Suprapubic skin (tissue), 4 donors: Measurements from ENCODE around the gene CTNNA3. TPM values are rescaled to one million over a fixed set of nuclear protein-coding genes. Genes with fewer than 3 reads are reported as not detected.

ENCODE experiments used
- DNase-seq, 2 donors: peaks; one replicate each; pipeline ENCODE4 v3.0.0-alpha.2; 2019; ENCODE audit warnings: low spot score in 2 of 2
- H3K27ac ChIP-seq: fragments of 200-600 bp; sonication (generic); one replicate; pipeline ENCODE4 v1.5.1; 2019
- H3K27me3 ChIP-seq: fragments of 200-600 bp; sonication (generic); one replicate; pipeline ENCODE4 v1.5.1; 2019
- H3K36me3 ChIP-seq: fragments of 200-600 bp; sonication (generic); one replicate; pipeline ENCODE4 v1.5.1; 2019
- H3K4me1 ChIP-seq: fragments of 200-600 bp; sonication (generic); one replicate; pipeline ENCODE4 v1.5.1; 2019
- H3K4me3 ChIP-seq: fragments of 200-600 bp; sonication (generic); one replicate; pipeline ENCODE4 v1.5.1; 2019; ENCODE audit warnings: mild to moderate bottlenecking
- H3K9me3 ChIP-seq: fragments of 200-600 bp; sonication (generic); one replicate; pipeline ENCODE4 v1.5.1; 2019
- EP300 ChIP-seq: sonication (generic); formaldehyde crosslinking; IDR thresholded peaks from one replicate; pipeline ENCODE4 v1.6.1; 2017; ENCODE audit warnings: antibody characterized with exemption
- POLR2A ChIP-seq, 2 donors: fragments of 450-650 bp; IDR thresholded peaks; one replicate each; pipeline ENCODE4 v1.6.1; 2017; ENCODE audit warnings: antibody characterized with exemption in 2 of 2, mild to moderate bottlenecking in 2 of 2, moderate library complexity in 2 of 2
- POLR2AphosphoS5 ChIP-seq, 3 donors: sonication (generic); formaldehyde crosslinking; IDR thresholded peaks; one replicate each; pipeline ENCODE4 v1.6.1; 2017; ENCODE audit warnings: antibody characterized with exemption in 3 of 3
- WGBS: methylation state at CpG from one replicate; pipeline ENCODE4 v1.1.5; 2018; 5-methylcytosine and 5-hydroxymethylcytosine counted together
- total RNA-seq, 4 donors: library from RNA; depleted of rRNA; stranded (reverse); fragments of >200 nt; gene quantifications; one replicate each; pipeline ENCODE4 v1.1.0, GENCODE V29; 2016
- TF ChIP-seq, protein P1 (sequence below), 2 donors: fragments of 200-600 bp in 1 of 2; fragments of 450-650 bp in 1 of 2; sonication (generic) in 1 of 2; IDR thresholded peaks; one replicate each; pipeline ENCODE4 v1.5.1; 2016 to 2019; ENCODE audit warnings: antibody characterized with exemption in 2 of 2, mild to moderate bottlenecking in 1 of 2, moderate library complexity in 1 of 2

Gene CTNNA3
- total RNA-seq, 4 donors from 2014 or later, result 0.08 to 0.29 (median 0.21) TPM

DNA sequence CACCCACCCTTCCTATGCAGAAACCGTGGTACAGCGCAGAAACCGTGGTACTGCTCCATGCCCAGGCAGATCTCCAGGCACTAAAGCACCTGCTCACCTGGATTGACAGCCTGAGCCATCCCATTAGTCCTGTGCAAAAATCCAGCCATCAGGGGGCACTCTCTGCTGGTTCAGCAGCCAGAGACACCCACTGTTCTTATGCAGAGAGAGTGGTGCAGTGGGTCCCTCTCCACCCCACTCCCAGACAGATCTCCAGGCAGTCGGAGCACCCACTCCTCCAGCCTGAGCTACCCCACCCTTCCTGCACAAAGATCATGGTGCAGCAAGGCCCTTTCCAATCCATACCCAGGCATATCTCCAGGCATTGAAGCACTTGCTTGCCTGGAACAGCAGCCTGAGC is 219.8 kb downstream of the CTNNA3 start:
- H3K36me3 ChIP-seq, result no peaks in the 10 kb centered on the region
- no peak overlapping the region for H3K4me3 ChIP-seq
- WGBS, result 96% methylated on average over 3 of the region's 4 CpGs
- no peaks in the 10 kb centered on the region for H3K4me1 ChIP-seq
- H3K9me3 ChIP-seq, result peaks cover 27% of the 10 kb centered on the region
- no peaks in the 10 kb centered on the region for H3K27me3 ChIP-seq
- H3K27ac ChIP-seq, result no peak overlapping the region
- TF ChIP-seq, protein P1, sequence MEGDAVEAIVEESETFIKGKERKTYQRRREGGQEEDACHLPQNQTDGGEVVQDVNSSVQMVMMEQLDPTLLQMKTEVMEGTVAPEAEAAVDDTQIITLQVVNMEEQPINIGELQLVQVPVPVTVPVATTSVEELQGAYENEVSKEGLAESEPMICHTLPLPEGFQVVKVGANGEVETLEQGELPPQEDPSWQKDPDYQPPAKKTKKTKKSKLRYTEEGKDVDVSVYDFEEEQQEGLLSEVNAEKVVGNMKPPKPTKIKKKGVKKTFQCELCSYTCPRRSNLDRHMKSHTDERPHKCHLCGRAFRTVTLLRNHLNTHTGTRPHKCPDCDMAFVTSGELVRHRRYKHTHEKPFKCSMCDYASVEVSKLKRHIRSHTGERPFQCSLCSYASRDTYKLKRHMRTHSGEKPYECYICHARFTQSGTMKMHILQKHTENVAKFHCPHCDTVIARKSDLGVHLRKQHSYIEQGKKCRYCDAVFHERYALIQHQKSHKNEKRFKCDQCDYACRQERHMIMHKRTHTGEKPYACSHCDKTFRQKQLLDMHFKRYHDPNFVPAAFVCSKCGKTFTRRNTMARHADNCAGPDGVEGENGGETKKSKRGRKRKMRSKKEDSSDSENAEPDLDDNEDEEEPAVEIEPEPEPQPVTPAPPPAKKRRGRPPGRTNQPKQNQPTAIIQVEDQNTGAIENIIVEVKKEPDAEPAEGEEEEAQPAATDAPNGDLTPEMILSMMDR (IDR thresholded peaks at IDR 0.05), result no peak
- TF ChIP-seq POLR2A (IDR thresholded peaks at IDR 0.05) (no peak), POLR2AphosphoS5 (IDR thresholded peaks at IDR 0.05) (no peak), EP300 (no peak)
- no peak for DNase-seq

DNA sequence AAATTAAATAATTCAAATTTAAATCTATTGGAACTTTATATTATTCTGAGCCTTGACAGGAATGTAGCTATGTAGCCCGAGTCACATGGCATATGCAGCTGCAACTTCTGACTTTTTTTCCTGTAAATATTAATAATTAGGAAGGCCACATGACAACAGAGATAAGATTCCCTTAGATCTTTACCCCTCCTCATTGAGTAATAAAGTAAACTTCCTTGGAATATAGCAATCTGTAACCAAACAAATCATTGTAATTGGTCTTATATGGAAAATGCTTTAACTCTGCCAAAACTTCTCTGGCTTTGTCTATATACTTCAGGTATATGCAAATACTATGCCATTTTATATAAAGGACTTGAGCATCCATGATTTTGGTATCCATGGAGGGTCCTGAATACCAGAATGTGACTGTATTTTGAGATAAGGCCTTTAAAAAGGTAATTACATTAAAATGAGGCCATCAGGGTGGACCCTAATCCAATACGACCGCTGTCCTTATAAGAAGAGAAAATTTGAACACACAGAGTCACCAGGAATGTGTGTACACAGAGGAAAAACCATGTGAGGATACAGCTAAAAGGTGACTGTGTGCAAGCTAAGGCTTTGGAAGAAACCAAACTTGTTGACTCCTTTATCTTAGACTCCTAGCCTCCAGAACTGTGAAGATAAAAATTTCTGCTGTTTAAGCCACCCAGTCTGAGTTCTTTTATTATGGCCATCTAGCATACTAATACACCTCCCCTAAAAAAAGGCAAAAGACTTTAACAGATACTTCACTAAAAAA is 222.0 kb downstream of the CTNNA3 start:
- no peaks in the 10 kb centered on the region for H3K27me3 ChIP-seq
- H3K36me3 ChIP-seq, result no peaks in the 10 kb centered on the region
- H3K27ac ChIP-seq, result no peak overlapping the region
- no peaks in the 10 kb centered on the region for H3K4me1 ChIP-seq
- H3K4me3 ChIP-seq, result no peak overlapping the region
- H3K9me3 ChIP-seq, result peaks cover 23% of the 10 kb centered on the region
- DNase-seq, result no peak
- TF ChIP-seq POLR2A (IDR thresholded peaks at IDR 0.05) (no peak), POLR2AphosphoS5 (IDR thresholded peaks at IDR 0.05) (no peak), EP300 (no peak)
- TF ChIP-seq, protein P1 (IDR thresholded peaks at IDR 0.05), result no peak
- 90% methylated on average over 3 of the region's 3 CpGs for WGBS

DNA sequence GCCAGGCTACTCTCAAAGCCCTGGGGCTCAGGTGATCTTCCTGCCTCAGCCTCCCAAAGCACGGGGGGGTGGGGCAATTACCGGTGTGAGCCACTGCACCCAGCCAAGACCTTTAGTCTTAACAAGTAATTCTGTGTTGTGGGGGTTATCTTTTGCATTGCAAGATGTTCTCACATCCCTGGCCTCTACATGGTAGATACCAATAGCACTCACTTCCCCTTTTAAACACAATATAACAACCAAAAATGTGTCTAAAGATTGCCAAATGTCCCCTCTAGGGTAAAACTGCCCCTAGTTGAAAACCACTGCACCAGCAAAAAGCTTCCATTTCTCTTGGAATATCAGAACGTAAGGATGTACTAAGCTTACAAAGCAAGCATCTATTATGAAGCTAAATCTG is 225.0 kb downstream of the CTNNA3 start:
- DNase-seq, result no peak
- no peak overlapping the region for H3K27ac ChIP-seq
- H3K36me3 ChIP-seq, result no peaks in the 10 kb centered on the region
- H3K9me3 ChIP-seq, result peaks cover 4% of the 10 kb centered on the region
- 87% methylated on average over 3 of the region's 3 CpGs for WGBS
- H3K27me3 ChIP-seq, result no peaks in the 10 kb centered on the region
- no peak overlapping the region for H3K4me3 ChIP-seq
- H3K4me1 ChIP-seq, result no peaks in the 10 kb centered on the region
- TF ChIP-seq, protein P1 (IDR thresholded peaks at IDR 0.05), result no peak
- TF ChIP-seq POLR2A (IDR thresholded peaks at IDR 0.05), result no peak
- TF ChIP-seq POLR2AphosphoS5 (IDR thresholded peaks at IDR 0.05), result no peak
- TF ChIP-seq EP300, result no peak

DNA sequence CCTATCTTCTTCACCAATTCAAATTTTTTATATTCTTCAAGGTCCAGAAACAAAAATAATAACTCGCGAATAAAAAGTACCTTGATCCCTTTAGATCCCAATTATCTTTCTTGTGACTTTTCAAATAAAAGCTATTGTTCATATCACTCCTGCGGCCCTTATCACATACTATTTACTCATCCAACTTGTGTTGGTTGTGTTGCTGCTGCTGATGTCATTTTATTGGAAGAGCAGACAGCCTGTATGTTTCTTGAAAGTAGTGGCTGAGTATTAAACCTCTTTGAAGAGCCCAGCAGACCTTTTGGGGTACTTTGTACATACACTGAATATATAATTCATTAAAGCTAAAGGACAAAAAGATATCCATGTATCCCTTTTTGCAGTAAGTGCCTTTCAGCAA is 231.7 kb downstream of the CTNNA3 start:
- 96% methylated on average over 3 of the region's 3 CpGs for WGBS
- H3K27me3 ChIP-seq, result no peaks in the 10 kb centered on the region
- H3K9me3 ChIP-seq, result no peaks in the 10 kb centered on the region

DNA sequence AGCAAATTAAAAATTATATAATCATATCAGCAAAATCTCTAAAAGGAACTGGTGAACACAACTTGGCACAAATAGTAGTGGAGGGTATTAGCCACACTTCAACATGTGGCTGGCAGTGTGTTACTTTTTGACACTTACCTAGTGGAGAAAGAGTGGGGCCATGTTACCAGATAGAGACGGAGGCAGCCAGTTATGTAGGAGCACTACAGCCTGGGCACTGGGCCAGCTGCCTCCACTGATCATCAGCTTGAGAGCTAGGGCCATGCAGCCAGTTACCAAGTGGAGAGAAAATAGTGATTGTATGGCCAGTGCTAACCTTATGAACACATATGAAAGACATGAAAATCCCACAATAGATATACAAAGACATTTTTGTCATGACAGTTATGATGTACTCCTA is 243.1 kb downstream of the CTNNA3 start:
- Histone ChIP-seq H3K9me3 (peaks cover 4% of the 10 kb centered on the region), H3K4me3 (no peak overlapping the region), H3K27ac (no peak overlapping the region), H3K4me1 (no peaks in the 10 kb centered on the region), H3K36me3 (no peaks in the 10 kb centered on the region), H3K27me3 (no peaks in the 10 kb centered on the region)
- WGBS, result 68% methylated on average over 1 of the region's 1 CpG
- TF ChIP-seq POLR2AphosphoS5 (IDR thresholded peaks at IDR 0.05) (no peak), EP300 (no peak), POLR2A (IDR thresholded peaks at IDR 0.05) (no peak)
- TF ChIP-seq, protein P1 (IDR thresholded peaks at IDR 0.05), result no peak
- no peak for DNase-seq

More for the DNA sequence above, 231.7 kb downstream of the CTNNA3 start:
- Histone ChIP-seq H3K4me3 (no peak overlapping the region), H3K36me3 (no peaks in the 10 kb centered on the region), H3K4me1 (no peaks in the 10 kb centered on the region), H3K27ac (no peak overlapping the region)
- DNase-seq, result no peak
- TF ChIP-seq POLR2AphosphoS5 (IDR thresholded peaks at IDR 0.05), result no peak
- TF ChIP-seq, protein P1 (IDR thresholded peaks at IDR 0.05), result no peak
- TF ChIP-seq POLR2A (IDR thresholded peaks at IDR 0.05), result no peak
- TF ChIP-seq EP300, result no peak
